NCI-H82 (cell line): ENCODE data around the gene PTP4A2.
"Not testable (repeated sequence)": the region's sequence is repeated elsewhere in the genome, so short reads cannot be mapped to it uniquely, and the experiment has no call there.

ENCODE experiments used
- DNase-seq: peaks from one replicate; lab custom pipeline; 2025; lab: John Stamatoyannopoulos, UW

The PTP4A2 gene

DNA sequence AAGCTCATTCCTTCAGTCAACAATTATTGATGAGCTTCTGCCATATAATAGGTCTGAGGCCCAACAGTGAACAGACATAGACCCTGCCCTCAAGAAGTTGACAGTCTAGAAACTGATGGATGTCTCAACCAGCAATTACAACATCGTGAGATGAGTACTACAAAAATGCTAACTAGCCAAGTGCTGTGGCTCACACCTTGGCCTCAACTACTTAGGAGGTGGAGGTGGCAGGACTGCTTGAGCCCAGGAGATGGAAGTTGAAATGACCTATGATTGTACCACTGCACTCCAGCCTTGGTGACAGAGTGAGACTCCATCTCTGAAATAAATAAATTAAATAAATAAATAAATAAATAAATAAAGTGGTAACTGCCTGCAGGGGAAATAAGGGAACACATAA is 11.7 kb upstream of the PTP4A2 start:
- no peak for DNase-seq

- DNase-seq, result not testable (repeated sequence)
Observed at GRCh38 chr1:31945677-31946076, 7.5 kb upstream of the PTP4A2 start.

GRCh38 chr1:31944205-31945089 is 6.3 kb upstream of the PTP4A2 start:
- peak; percentile 89 for DNase-seq

DNA sequence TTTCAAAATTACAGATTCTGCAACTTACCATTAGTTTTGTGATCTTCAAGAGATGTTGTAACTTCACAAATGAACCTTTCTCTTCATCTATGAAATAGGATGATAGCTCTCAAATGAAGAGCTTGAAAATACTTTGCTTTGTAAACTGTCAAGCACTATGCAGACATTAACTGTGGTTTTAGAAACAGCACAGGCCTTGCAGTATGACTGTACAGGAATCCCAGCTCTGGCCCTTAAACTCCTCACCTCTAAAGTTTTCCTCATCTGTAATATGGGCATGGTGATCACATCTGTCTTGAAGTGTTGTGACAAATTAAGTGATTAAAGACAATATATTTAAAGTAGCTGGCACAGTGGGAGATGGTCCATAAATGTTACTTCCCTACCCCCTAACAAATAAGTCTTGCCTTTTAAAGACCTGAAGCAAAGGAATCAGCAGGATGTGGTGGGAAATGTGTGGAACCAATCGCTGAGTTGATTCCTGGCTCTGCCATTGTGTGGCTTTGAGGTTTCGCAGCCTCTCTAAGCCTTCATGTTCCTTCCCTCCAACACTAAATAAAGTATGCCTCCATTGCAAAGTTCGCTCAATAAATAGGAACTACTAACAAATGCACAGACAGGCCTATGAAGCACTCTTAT is 5.5 kb upstream of the PTP4A2 start:
- no peak for DNase-seq

- not testable (repeated sequence) for DNase-seq
Observed at GRCh38 chr1:31942061-31942460, 3.9 kb upstream of the PTP4A2 start.

DNA sequence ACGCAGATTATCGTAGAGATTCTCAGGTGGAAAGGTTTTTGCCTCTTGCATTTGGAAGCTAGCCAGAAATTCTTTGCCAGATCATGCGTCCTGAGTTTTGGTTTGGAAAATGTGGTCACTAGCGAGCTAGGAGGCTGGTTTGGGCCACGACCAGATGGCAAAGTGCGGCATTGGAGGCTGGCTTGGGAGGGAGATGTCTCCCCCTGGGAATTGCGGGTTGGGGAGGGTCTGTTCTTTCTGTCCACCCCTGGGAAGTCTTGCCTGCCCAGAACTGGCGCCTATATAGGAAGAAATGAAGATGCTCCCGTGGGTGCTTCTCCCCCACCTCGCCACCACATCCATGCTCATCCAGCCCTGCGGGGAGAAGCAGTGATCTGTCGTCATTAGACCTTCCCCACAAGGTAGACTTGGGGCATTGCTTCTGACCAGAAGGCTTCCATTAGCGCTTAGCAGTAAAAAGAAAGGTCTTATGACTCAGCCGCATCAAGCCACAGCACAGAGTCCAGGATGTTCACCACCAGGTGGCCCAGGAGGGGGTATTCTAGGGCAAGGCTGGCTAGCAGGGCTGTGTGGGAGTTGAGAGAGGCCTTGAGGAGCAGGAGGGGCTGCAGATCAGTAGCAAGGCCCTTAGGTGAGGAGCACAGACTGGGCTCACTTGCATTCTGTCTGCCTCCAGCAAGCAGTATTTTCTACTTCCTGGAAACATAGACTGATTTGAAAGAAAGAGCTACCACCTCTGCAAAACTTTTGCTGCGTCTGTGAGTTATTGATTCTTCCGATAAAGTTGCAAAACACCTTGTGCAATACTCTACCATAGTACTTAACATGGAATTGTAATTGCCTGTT is 1.5 kb upstream of the PTP4A2 start:
- DNase-seq, result peak; percentile 92

DNA sequence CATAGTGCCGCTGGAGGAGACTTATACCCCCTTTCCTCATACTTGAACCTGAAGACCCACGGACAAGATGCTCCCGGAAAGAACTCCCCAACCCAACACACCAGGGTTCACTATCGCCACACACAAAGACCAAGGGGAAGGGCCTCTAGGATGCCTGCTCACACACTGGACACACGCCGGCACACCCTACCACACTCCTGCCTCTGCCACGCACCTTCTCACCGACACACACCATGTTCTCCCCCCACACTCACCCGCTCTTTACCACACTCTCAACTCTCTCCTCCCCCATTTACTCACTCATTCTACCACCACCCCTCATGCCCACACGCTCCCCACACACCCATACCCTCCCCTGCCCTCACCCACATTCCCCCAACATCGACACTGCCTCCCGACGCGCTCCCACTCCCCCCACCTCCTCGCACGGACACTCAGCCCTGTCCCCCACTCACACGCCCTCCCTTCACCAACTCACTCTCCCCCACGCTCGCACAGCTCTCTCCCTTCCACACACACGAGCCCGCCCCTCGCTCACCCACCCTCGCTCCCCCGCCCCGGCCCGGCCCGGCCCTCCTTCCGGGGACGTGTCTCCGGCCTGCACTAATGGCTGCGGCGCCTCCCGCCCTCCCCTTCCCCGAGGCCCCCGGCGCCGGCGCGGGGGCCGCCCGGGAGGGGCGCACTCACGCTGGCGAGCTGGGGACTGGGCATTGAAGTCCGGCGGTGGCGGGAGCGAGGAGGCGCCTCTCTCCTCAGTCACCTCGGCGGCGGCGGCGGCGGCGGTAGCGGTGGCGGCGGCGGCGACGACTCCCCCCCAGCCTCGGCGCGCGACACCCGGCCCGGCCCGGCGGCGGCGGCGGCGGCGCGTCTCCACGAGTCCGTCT is 626 bp downstream of the PTP4A2 start:
- DNase-seq, result peak; percentile 69

- no peak for DNase-seq
Observed at GRCh38 chr1:31936981-31937299, 1.2 kb downstream of the PTP4A2 start.

- no peak for DNase-seq
Observed at GRCh38 chr1:31936278-31936980, 1.7 kb downstream of the PTP4A2 start.

DNA sequence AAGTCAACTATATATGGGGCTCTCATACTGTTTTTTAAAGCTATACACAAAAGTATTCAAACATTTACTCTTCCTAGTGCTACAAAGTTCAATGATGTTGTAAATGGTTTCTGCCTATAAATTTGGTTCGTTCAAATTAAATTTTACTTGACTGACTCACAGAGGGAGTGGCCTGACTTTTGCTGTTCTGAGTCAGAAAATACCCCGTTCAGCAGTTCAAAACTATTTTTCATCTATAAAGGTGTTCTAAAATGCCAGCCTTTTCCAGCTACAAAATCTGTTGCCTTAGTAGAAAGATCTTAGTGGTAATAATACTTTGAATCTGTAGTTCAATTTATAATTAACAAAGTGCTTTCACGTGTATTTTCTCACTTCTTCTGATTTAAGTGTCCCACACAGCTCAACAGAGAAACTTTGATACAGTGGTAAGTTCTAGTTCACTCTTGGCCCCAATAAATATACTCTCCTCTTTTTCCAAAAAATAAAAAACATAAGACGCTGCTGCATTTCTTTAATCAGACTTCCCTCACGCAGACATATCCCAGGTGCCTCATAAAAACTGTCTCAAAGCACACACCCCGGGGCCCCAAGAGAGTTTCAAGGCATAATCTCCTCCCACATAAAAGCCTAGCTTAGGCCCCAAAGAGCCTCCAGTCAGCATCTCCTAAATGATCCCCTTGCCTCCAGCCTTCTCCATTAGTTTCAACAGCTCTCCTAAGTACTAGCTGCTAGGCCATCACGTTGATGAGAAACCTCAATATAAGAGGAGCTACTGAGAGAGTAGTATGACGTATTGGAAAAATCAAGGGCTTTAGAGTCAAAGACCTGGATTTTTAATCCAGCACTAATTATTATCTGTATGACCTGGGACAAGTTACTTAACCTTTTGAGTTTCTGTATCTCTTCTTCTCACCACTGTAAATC is 3.2 kb downstream of the PTP4A2 start:
- DNase-seq, result peak; percentile 92

- DNase-seq, result no peak
Observed at GRCh38 chr1:31932491-31933316, 5.5 kb downstream of the PTP4A2 start.

- DNase-seq, result no peak
Observed at GRCh38 chr1:31931593-31932225, 6.5 kb downstream of the PTP4A2 start.

- no peak for DNase-seq
Observed at GRCh38 chr1:31930836-31931592, 7.2 kb downstream of the PTP4A2 start.

GRCh38 chr1:31927661-31927980 is 10.5 kb downstream of the PTP4A2 start:
- no peak for DNase-seq

GRCh38 chr1:31926853-31927660 is 11.1 kb downstream of the PTP4A2 start:
- no peak for DNase-seq

DNA sequence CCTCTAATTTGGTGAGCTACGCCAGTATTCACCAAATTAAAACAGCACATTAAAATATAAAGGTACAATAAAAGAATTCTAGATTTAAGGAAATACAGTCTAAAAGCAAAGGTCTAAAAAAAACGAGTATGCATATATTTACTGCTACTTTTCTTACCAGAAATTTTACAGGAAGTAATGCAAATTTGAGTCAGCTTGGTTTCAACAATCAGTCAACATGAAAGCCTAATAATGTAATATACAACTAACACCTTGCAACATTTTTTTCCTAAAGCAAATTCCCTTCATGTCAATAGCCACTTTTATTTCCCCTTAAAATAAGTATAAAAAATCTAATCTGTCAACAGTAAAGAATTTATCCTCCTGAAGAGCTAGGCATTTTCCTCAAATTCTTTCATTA is 11.9 kb downstream of the PTP4A2 start:
- DNase-seq, result no peak

DNA sequence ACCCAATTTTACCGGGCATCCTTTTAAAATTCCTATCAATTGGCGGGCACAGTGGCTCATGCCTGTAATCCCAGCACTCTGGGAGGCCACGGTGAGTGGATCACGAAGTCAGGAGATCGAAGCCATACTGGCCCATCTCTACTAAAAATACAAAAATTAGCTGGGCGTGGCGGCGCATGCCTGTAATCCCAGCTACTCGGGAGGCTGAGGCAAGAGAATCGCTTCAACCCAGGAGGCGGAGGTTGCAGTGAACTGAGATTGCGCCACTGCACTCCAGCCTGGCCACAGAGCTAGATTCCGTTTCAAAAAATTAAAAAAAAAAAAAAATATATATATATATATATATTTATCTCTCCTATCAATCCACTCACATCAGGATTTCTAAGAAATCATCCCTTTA is 12.3 kb downstream of the PTP4A2 start:
- DNase-seq, result not testable (repeated sequence)
